IMR-90 (cell line): Measurements from ENCODE around the gene NFKB1. TPM values are rescaled to one million over a fixed set of nuclear protein-coding genes. Genes with fewer than 3 reads are reported as not detected.

Source experiments
- ATAC-seq: fragments of 200-7000 bp; cut with Tn5 transposase; 2 replicates; pipeline ENCODE4 v1.9.1; 2020; ENCODE audit warnings: low read depth, mild to moderate bottlenecking, moderate library complexity
- BruUV-seq: library from RNA; stranded (reverse); fragments of 400-500 nt; replicated peaks from 2 replicates; lab custom pipeline; 2021; lab: Mats Ljungman, UMichigan
- CTCF ChIA-PET: fragments of 300-600 bp; formaldehyde crosslinking; extraction: SDS; loops from one replicate; lab custom pipeline; 2021; ENCODE audit warnings: antibody characterized with exemption; lab: Yijun Ruan, JAX
- POLR2A ChIA-PET: fragments of 300-600 bp; sonication (Branson Sonifier 250); formaldehyde crosslinking; loops from one replicate; lab custom pipeline; 2022; ENCODE audit warnings: antibody characterized with exemption; ENCODE audit not compliant: unreplicated experiment; lab: Charles Lee
- DNase-seq: peaks from one replicate; pipeline ENCODE4 v3.0.0; 2013
- H2AFZ ChIP-seq: replicated peaks from 2 replicates; pipeline ENCODE3; 2013; ENCODE audit warnings: low read length, mild to moderate bottlenecking; ENCODE audit not compliant: poor library complexity
- H2AK5ac ChIP-seq: 2 replicates; pipeline ENCODE4 v1.6.1; 2013; ENCODE audit warnings: low read depth, low read length, inconsistent platforms
- H2AK9ac ChIP-seq: replicated peaks from 2 replicates; pipeline ENCODE3; 2013; ENCODE audit warnings: mild to moderate bottlenecking, low read depth, low read length, moderate library complexity; ENCODE audit not compliant: poor library complexity
- H2BK120ac ChIP-seq: 2 replicates; pipeline ENCODE4 v1.6.1; 2013; ENCODE audit warnings: low read depth, low read length, inconsistent platforms
- H2BK15ac ChIP-seq: 3 replicates; pipeline ENCODE4 v1.6.1; 2013; ENCODE audit warnings: low read depth, low read length, inconsistent platforms
- H2BK20ac ChIP-seq: 2 replicates; pipeline ENCODE4 v1.6.1; 2013; ENCODE audit warnings: low read depth, mild to moderate bottlenecking, inconsistent platforms, low read length, moderate library complexity
- H2BK5ac ChIP-seq: 2 replicates; pipeline ENCODE4 v1.6.1; 2013; ENCODE audit warnings: mild to moderate bottlenecking, low read depth, low read length, inconsistent platforms; ENCODE audit not compliant: poor library complexity, severe bottlenecking
- H3K14ac ChIP-seq: replicated peaks from 2 replicates; pipeline ENCODE4 v1.6.1; 2013; ENCODE audit warnings: low read depth, low read length, inconsistent platforms
- H3K18ac ChIP-seq: 2 replicates; pipeline ENCODE4 v1.6.1; 2013; ENCODE audit warnings: low read depth, low read length, control low read depth
- H3K23ac ChIP-seq: 2 replicates; pipeline ENCODE4 v1.6.1; 2013; ENCODE audit warnings: low read depth, low read length, inconsistent platforms
- H3K27ac ChIP-seq: 2 replicates; pipeline ENCODE4 v1.5.1; 2013; ENCODE audit warnings: mild to moderate bottlenecking, control low read depth, low read length; ENCODE audit not compliant: insufficient read depth
- H3K27me3 ChIP-seq: 2 replicates; pipeline ENCODE4 v1.6.1; 2013; ENCODE audit warnings: low read length; ENCODE audit not compliant: control insufficient read depth, insufficient read depth
- H3K36me3 ChIP-seq: 2 replicates; pipeline ENCODE4 v1.6.1; 2013; ENCODE audit warnings: low read length, mixed read lengths; ENCODE audit not compliant: control insufficient read depth, insufficient read depth
- H3K4ac ChIP-seq: 2 replicates; pipeline ENCODE4 v1.6.1; 2013; ENCODE audit warnings: low read depth, low read length, inconsistent platforms
- H3K4me1 ChIP-seq: 2 replicates; pipeline ENCODE4 v1.6.1; 2013; ENCODE audit warnings: low read length, mixed read lengths; ENCODE audit not compliant: control insufficient read depth, insufficient read depth
- H3K4me2 ChIP-seq: 2 replicates; pipeline ENCODE4 v1.6.1; 2013; ENCODE audit warnings: low read depth, mild to moderate bottlenecking, control low read depth, low read length, moderate library complexity
- H3K4me3 ChIP-seq: 2 replicates; pipeline ENCODE4 v1.5.1; 2013; ENCODE audit warnings: low read depth, mild to moderate bottlenecking, control low read depth, low read length, moderate library complexity; ENCODE audit not compliant: insufficient read depth
- H3K56ac ChIP-seq: 2 replicates; pipeline ENCODE4 v1.6.1; 2013; ENCODE audit warnings: low read length, inconsistent platforms; ENCODE audit not compliant: insufficient read depth; ENCODE audit errors: extremely low read depth
- H3K79me1 ChIP-seq, 2 experiments: 2 replicates each; pipeline ENCODE4 v1.6.1; 2013; ENCODE audit warnings: low read length in 2 of 2, inconsistent platforms in 1 of 2, low read depth in 1 of 2
- H3K9ac ChIP-seq: 2 replicates; pipeline ENCODE4 v1.6.1; 2013; ENCODE audit warnings: low read depth, low read length, control low read depth
- H3K9me1 ChIP-seq: 2 replicates; pipeline ENCODE4 v1.6.1; 2013; ENCODE audit warnings: low read length, inconsistent platforms; ENCODE audit not compliant: insufficient read depth
- H3K9me3 ChIP-seq: 2 replicates; pipeline ENCODE4 v1.6.1; 2013; ENCODE audit warnings: low read length; ENCODE audit not compliant: control insufficient read depth, insufficient read depth
- H4K20me1 ChIP-seq: 2 replicates; pipeline ENCODE4 v1.6.1; 2013; ENCODE audit warnings: low read length, inconsistent platforms; ENCODE audit not compliant: insufficient read depth
- H4K5ac ChIP-seq: 2 replicates; pipeline ENCODE4 v1.6.1; 2013; ENCODE audit warnings: mild to moderate bottlenecking, low read depth, low read length, control low read depth
- H4K8ac ChIP-seq, 2 experiments: 2 replicates each; pipeline ENCODE4 v1.6.1; 2013; ENCODE audit warnings: low read depth in 2 of 2, low read length in 2 of 2, control low read depth in 1 of 2, inconsistent platforms in 1 of 2
- H4K91ac ChIP-seq: 2 replicates; pipeline ENCODE4 v1.6.1; 2013; ENCODE audit warnings: low read depth, low read length, inconsistent platforms; ENCODE audit not compliant: insufficient read depth
- BHLHE40 ChIP-seq: fragments of 150-350 bp; IDR thresholded peaks from 2 replicates; pipeline ENCODE4 v1.6.1; 2016; ENCODE audit warnings: mild to moderate bottlenecking, low read depth, low read length
- CEBPB ChIP-seq: IDR thresholded peaks from 2 replicates; pipeline ENCODE4 v1.6.1; 2012; ENCODE audit warnings: low read depth, low read length, improper control_type of control experiment
- CHD1 ChIP-seq: IDR thresholded peaks from 2 replicates; pipeline ENCODE4 v1.6.1; 2012; ENCODE audit warnings: low read depth, low read length, improper control_type of control experiment
- CTCF ChIP-seq: conservative IDR thresholded peaks from 2 replicates; pipeline ENCODE4 v1.5.1; 2012; ENCODE audit warnings: mild to moderate bottlenecking, low read depth, low read length, improper control_type of control experiment
- ELK1 ChIP-seq: fragments of 150-350 bp; IDR thresholded peaks from 2 replicates; pipeline ENCODE4 v1.6.1; 2016; ENCODE audit warnings: low read depth, mild to moderate bottlenecking, low read length, moderate library complexity, borderline replicate concordance
- FOS ChIP-seq: fragments of 150-350 bp; IDR thresholded peaks from 2 replicates; pipeline ENCODE4 v1.6.1; 2016; ENCODE audit warnings: low read depth, low read length
- MAFK ChIP-seq: IDR thresholded peaks from 2 replicates; pipeline ENCODE4 v1.6.1; 2012; ENCODE audit warnings: low read depth, low read length, improper control_type of control experiment
- MAZ ChIP-seq: IDR thresholded peaks from 2 replicates; pipeline ENCODE4 v1.6.1; 2012; ENCODE audit warnings: low read depth, mild to moderate bottlenecking, low read length, improper control_type of control experiment, moderate library complexity, borderline replicate concordance
- MXI1 ChIP-seq: IDR thresholded peaks from 2 replicates; pipeline ENCODE4 v1.6.1; 2012; ENCODE audit warnings: low read depth, mild to moderate bottlenecking, low read length, moderate library complexity, borderline replicate concordance
- NFE2L2 ChIP-seq: fragments of 150-350 bp; IDR thresholded peaks from 2 replicates; pipeline ENCODE4 v1.6.1; 2016; ENCODE audit warnings: low read depth, mild to moderate bottlenecking, low read length
- POLR2A ChIP-seq: IDR thresholded peaks from 2 replicates; pipeline ENCODE4 v1.6.1; 2012; ENCODE audit warnings: mild to moderate bottlenecking, low read depth, low read length
- RFX5 ChIP-seq: IDR thresholded peaks from 2 replicates; pipeline ENCODE4 v1.8.0; 2012; ENCODE audit warnings: low read depth, mild to moderate bottlenecking, low read length, moderate library complexity
- SMC3 ChIP-seq: fragments of 150-350 bp; IDR thresholded peaks from 2 replicates; pipeline ENCODE4 v1.6.1; 2016; ENCODE audit warnings: low read depth, mild to moderate bottlenecking, antibody characterized with exemption, low read length, moderate library complexity
- USF2 ChIP-seq: fragments of 150-350 bp; IDR thresholded peaks from 2 replicates; pipeline ENCODE4 v1.6.1; 2017; ENCODE audit warnings: mild to moderate bottlenecking, antibody characterized with exemption, low read length, low read depth
- WGBS, 2 experiments: methylation state at CpG; one replicate each; pipeline versions ENCODE4 v1.1.5 to v1.1.7; 2013; ENCODE audit warnings: missing lambda C conversion rate in 2 of 2; ENCODE audit not compliant: insufficient read length in 1 of 2; ENCODE audit errors: extremely low coverage in 2 of 2; 5-methylcytosine and 5-hydroxymethylcytosine counted together
- dilution Hi-C: fragments of 300-500 bp; cut with HindIII; formaldehyde crosslinking; loops from one replicate; pipeline ENCODE4 v1.14.3; 2018; ENCODE audit warnings: low sequenced_read_pairs; ENCODE audit not compliant: unreplicated experiment
- in situ Hi-C: fragments of 300-500 bp; cut with MboI; formaldehyde crosslinking; loops from 3 replicates; pipeline ENCODE4 v1.14.3; 2019; ENCODE audit warnings: low sequenced_read_pairs, inconsistent platforms, mixed read lengths
- intact Hi-C: fragments of 100-400 bp; cut with micrococcal nuclease; formaldehyde crosslinking; loops from 2 replicates; pipeline ENCODE4 v1.10.0; 2022
- polyA plus RNA-seq, 3 experiments: library from polyadenylated mRNA; depleted of rRNA; stranded (reverse); fragments of >200 nt; gene quantifications; 2 replicates each; pipeline ENCODE4 v1.2.3, GENCODE V29; 2012; ENCODE audit warnings: low replicate concordance in 1 of 3
- total RNA-seq: library from RNA; depleted of rRNA; stranded (reverse); fragments of >200 nt; gene quantifications from 2 replicates; pipeline ENCODE4 v1.2.3, GENCODE V29; 2012

The NFKB1 gene
- total and polyA plus RNA-seq, 2 of the 4 experiments (the other 2 are of a cell fraction) = 19.8 to 24.6 TPM

GRCh38 chr4:102473476-102473875 is 27.7 kb upstream of the NFKB1 start:
- Histone ChIP-seq H3K27me3 (peaks cover 4% of the 10 kb centered on the region; the same call in 1 of the 2 replicates), H2BK120ac (no peak overlapping the region), H2AK5ac (no peak overlapping the region), H3K27ac (no peak overlapping the region), H3K9me1 (no peaks in the 10 kb centered on the region), H3K56ac (no peak overlapping the region), H3K9me3 (peaks cover 6% of the 10 kb centered on the region), H3K14ac (no peak overlapping the region), H3K4me1 (no peaks in the 10 kb centered on the region), H4K5ac (no peak overlapping the region), H3K4ac (no peak overlapping the region), H4K20me1 (no peaks in the 10 kb centered on the region), H3K4me2 (no peak overlapping the region), H2AK9ac (no peak overlapping the region), H2BK5ac (no peak overlapping the region), H3K36me3 (no peaks in the 10 kb centered on the region), H3K9ac (no peak overlapping the region), H4K8ac (no peak overlapping the region), H2BK15ac (no peak overlapping the region), H2AFZ (no peak overlapping the region), H2BK20ac (no peak overlapping the region), H3K4me3 (no peak overlapping the region), H4K91ac (no peak overlapping the region), H3K79me1 (no peaks in the 10 kb centered on the region), H3K23ac (no peak overlapping the region), H3K18ac (no peak overlapping the region)
- ChIA-PET CTCF (no interaction called here), POLR2A (no interaction called here)
- intact Hi-C loops (no loop called here), in situ Hi-C loops (no loop called here), dilution Hi-C loops (no loop called here)
- DNase-seq (no peak), ATAC-seq (no peak)
- TF ChIP-seq CHD1 (no peak), POLR2A (no peak), MAFK (no peak), NFE2L2 (no peak), BHLHE40 (no peak), RFX5 (no peak), MAZ (no peak), FOS (no peak), CTCF (no peak), CEBPB (no peak), MXI1 (no peak), USF2 (no peak), ELK1 (no peak), SMC3 (no peak)
- no CpG with 5 or more reads among the region's 1 CpG for WGBS, 2 experiments
- BruUV-seq = no TSS peak
